Measurements from ENCODE around the gene NFYB.
"Not testable (repeated sequence)": the region's sequence is repeated elsewhere in the genome, so short reads cannot be mapped to it uniquely, and the experiment has no call there.

Gene NFYB

DNA sequence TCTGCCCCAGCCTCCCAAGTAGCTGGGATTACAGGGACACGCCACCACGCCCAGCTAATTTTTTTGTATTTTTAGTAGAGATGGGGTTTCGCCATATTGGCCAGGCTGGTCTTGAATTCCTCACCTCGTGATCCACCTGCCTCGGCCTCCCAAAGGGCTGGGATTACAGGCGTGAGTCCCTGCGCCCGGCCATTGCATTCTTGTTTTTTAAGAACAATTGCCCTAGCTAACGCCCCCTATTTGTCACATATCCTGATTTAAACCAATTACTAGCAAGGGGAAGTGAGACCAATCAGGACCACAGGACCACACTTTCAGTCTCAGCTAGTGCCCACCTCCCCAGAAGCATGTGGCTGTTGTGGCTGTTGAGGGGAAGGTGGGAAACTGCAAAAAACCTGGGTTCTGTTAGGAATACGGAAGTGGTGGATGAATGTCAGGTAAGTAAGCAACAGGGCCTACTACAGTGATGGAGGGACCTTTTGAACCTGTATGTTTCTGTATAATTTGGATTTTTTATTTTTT, 37.8 kb upstream of the NFYB start:
- Histone ChIP-seq H3K79me2 (ENCODE audit: control insufficient read depth, low read length) (no peaks in the 10 kb centered on the region), H4K20me1 (ENCODE audit: control insufficient read depth, insufficient read depth, low read depth, low read length) (no peaks in the 10 kb centered on the region), H3K27me3 (ENCODE audit: control insufficient read depth, low read length) (no peaks in the 10 kb centered on the region), H3K9me2 (replicated peaks; ENCODE audit: control insufficient read depth, low read length) (no peaks in the 10 kb centered on the region), H3K27ac (ENCODE audit: low read depth, low read length) (no peak overlapping the region), H3K9me3 (ENCODE audit: control insufficient read depth, insufficient read depth, low read length) (no peaks in the 10 kb centered on the region), H3F3A (ENCODE audit: control insufficient read depth, insufficient read depth) (no peaks in the 10 kb centered on the region), H3K4me1 (ENCODE audit: control insufficient read depth, low read length) (no peaks in the 10 kb centered on the region), H3K4me2 (ENCODE audit: low read length) (no peak overlapping the region), H3K36me3 (ENCODE audit: control insufficient read depth, low read length) (no peaks in the 10 kb centered on the region), H3K4me3 (ENCODE audit: low read length) (no peak overlapping the region)
- TF ChIP-seq EZH2phosphoT487 (IDR thresholded peaks at IDR 0.05; ENCODE audit: borderline replicate concordance, low read length) = no peak
- TF ChIP-seq CTCF (IDR thresholded peaks at IDR 0.05; ENCODE audit: low read depth, low read length, poor library complexity, severe bottlenecking) = no peak

- not testable (repeated sequence) for H3K36me3 ChIP-seq (ENCODE audit: control insufficient read depth, low read length); H3K4me3 ChIP-seq (ENCODE audit: low read length); H3K79me2 ChIP-seq (ENCODE audit: control insufficient read depth, low read length); H3K27ac ChIP-seq (ENCODE audit: low read depth, low read length); H3K9me3 ChIP-seq (ENCODE audit: control insufficient read depth, insufficient read depth, low read length); H3K4me1 ChIP-seq (ENCODE audit: control insufficient read depth, low read length); H4K20me1 ChIP-seq (ENCODE audit: control insufficient read depth, insufficient read depth, low read depth, low read length); H3K9me2 ChIP-seq (replicated peaks; ENCODE audit: control insufficient read depth, low read length); H3K4me2 ChIP-seq (ENCODE audit: low read length); H3F3A ChIP-seq (ENCODE audit: control insufficient read depth, insufficient read depth); H3K27me3 ChIP-seq (ENCODE audit: control insufficient read depth, low read length)
Measured at GRCh38 chr12:104173804-104174203, 35.8 kb upstream of the NFYB start.

DNA sequence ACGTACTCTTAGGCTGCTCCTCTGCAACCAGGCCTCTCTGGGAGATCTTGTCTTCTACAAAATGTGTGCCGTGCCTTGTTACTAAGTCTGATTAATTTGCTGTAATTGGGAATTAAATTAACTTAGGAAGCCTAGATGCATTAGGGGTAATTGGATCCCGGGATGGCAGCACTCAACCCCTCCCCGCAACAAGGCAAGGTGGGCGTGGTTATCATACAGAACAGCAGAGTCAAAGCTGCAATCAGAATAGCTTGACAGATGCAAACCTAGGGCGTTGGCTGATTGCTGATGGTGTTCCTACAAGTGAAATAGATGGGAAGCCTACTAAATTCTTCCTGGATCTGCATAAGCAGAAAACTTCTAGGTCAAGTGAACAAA, 34.5 kb upstream of the NFYB start:
- H3K4me3 ChIP-seq (ENCODE audit: low read length) = no peak overlapping the region
- no peaks in the 10 kb centered on the region for H3K9me3 ChIP-seq (ENCODE audit: control insufficient read depth, insufficient read depth, low read length)
- H3K9me2 ChIP-seq (replicated peaks; ENCODE audit: control insufficient read depth, low read length) = no peaks in the 10 kb centered on the region
- H3K79me2 ChIP-seq (ENCODE audit: control insufficient read depth, low read length) = no peaks in the 10 kb centered on the region
- H3K36me3 ChIP-seq (ENCODE audit: control insufficient read depth, low read length) = no peaks in the 10 kb centered on the region
- TF ChIP-seq CTCF (IDR thresholded peaks at IDR 0.05; ENCODE audit: low read depth, low read length, poor library complexity, severe bottlenecking) (no peak), EZH2phosphoT487 (IDR thresholded peaks at IDR 0.05; ENCODE audit: borderline replicate concordance, low read length) (no peak)
- no peak overlapping the region for H3K27ac ChIP-seq (ENCODE audit: low read depth, low read length)
- no peaks in the 10 kb centered on the region for H3K4me1 ChIP-seq (ENCODE audit: control insufficient read depth, low read length)
- no peaks in the 10 kb centered on the region for H3F3A ChIP-seq (ENCODE audit: control insufficient read depth, insufficient read depth)
- peaks cover 7% of the 10 kb centered on the region for H3K27me3 ChIP-seq (ENCODE audit: control insufficient read depth, low read length)
- H4K20me1 ChIP-seq (ENCODE audit: control insufficient read depth, insufficient read depth, low read depth, low read length) = no peaks in the 10 kb centered on the region
- no peak overlapping the region for H3K4me2 ChIP-seq (ENCODE audit: low read length)

DNA sequence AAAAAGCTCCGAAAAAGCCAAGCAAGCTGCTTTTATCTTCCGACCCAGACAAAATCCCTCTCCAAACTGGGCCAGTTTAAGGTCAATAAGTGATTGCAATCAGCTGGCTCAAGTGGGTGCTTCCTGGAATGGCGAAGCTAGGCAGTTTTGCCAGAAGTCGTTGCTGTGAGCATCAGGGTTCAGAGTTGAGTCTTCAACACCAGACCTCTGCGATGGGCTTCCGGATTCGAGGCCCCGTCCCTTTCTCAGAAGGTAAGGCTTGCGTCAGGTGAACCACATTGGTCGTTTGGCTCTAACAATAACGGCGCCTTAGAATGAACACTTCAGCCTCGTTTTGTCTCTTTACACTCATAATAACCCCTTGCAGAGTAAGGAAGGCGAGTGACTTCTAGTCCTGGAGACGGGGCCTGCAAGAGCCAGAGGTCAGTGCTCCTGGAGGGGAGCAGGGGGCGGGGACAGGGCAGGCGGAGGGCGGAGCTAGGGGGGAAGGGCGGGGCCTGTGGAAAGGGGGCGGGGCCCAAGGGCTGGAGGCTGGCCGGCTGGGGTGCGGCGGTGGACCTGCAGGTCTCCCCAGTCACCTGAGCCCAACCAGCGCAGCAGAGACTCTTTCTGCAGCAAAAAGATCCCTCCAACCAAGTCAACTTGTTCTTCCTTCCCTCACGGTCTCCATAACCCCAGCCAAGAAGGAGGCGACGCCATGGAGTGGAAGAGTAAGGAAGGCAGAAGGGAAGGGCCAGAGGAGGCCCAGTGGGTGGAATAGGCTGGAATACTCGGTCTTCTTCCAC, 34.0 kb upstream of the NFYB start:
- Histone ChIP-seq H4K20me1 (ENCODE audit: control insufficient read depth, insufficient read depth, low read depth, low read length) (no peaks in the 10 kb centered on the region), H3K4me1 (ENCODE audit: control insufficient read depth, low read length) (no peaks in the 10 kb centered on the region), H3K9me2 (replicated peaks; ENCODE audit: control insufficient read depth, low read length) (no peaks in the 10 kb centered on the region), H3K36me3 (ENCODE audit: control insufficient read depth, low read length) (no peaks in the 10 kb centered on the region), H3K4me3 (ENCODE audit: low read length) (no peak overlapping the region), H3K4me2 (ENCODE audit: low read length) (no peak overlapping the region), H3K79me2 (ENCODE audit: control insufficient read depth, low read length) (no peaks in the 10 kb centered on the region), H3K27me3 (ENCODE audit: control insufficient read depth, low read length) (peaks cover 10% of the 10 kb centered on the region), H3F3A (ENCODE audit: control insufficient read depth, insufficient read depth) (no peaks in the 10 kb centered on the region), H3K9me3 (ENCODE audit: control insufficient read depth, insufficient read depth, low read length) (no peaks in the 10 kb centered on the region), H3K27ac (ENCODE audit: low read depth, low read length) (no peak overlapping the region)
- TF ChIP-seq CTCF (IDR thresholded peaks at IDR 0.05; ENCODE audit: low read depth, low read length, poor library complexity, severe bottlenecking) (no peak), EZH2phosphoT487 (IDR thresholded peaks at IDR 0.05; ENCODE audit: borderline replicate concordance, low read length) (no peak)
